Measurements from ENCODE around the gene RALA. TPM values are rescaled to one million over a fixed set of nuclear protein-coding genes. Genes with fewer than 3 reads are reported as not detected.

The RALA gene
- total RNA-seq, 4 donors from 2014 or later = 20.5 to 31.0 (median 26.3) TPM

- TF ChIP-seq POLR2A (IDR thresholded peaks at IDR 0.05) (no peak), CTCF (IDR thresholded peaks at IDR 0.05) (no peak)
- H3K27ac ChIP-seq = no peak overlapping the region
- no peaks in the 10 kb centered on the region for H3K9me3 ChIP-seq
- H3K36me3 ChIP-seq = no peaks in the 10 kb centered on the region
- H3K4me1 ChIP-seq = no peaks in the 10 kb centered on the region
- DNase-seq = no peak
- H3K27me3 ChIP-seq = no peaks in the 10 kb centered on the region
- no peak overlapping the region for H3K4me3 ChIP-seq
These were observed 121.2 kb downstream of the RALA start for GRCh38 chr7:39744620-39745019.

GRCh38 chr7:39745320-39745719 is 121.9 kb downstream of the RALA start:
- TF ChIP-seq CTCF (IDR thresholded peaks at IDR 0.05) (no peak), POLR2A (IDR thresholded peaks at IDR 0.05) (no peak)
- Histone ChIP-seq H3K36me3 (no peaks in the 10 kb centered on the region), H3K9me3 (no peaks in the 10 kb centered on the region), H3K27ac (no peak overlapping the region), H3K4me1 (no peaks in the 10 kb centered on the region), H3K27me3 (no peaks in the 10 kb centered on the region), H3K4me3 (no peak overlapping the region)
- no peak for DNase-seq

GRCh38 chr7:39746103-39746819 is 122.9 kb downstream of the RALA start:
- TF ChIP-seq POLR2A (IDR thresholded peaks at IDR 0.05) = no peak
- peak in 5 of 6 experiments; percentile 26 to 89 (median 84) for TF ChIP-seq CTCF (IDR thresholded peaks at IDR 0.05)
- no peaks in the 10 kb centered on the region for H3K27me3 ChIP-seq
- no peaks in the 10 kb centered on the region for H3K4me1 ChIP-seq
- no peaks in the 10 kb centered on the region for H3K36me3 ChIP-seq
- no peak overlapping the region for H3K27ac ChIP-seq
- H3K4me3 ChIP-seq = no peak overlapping the region
- no peaks in the 10 kb centered on the region for H3K9me3 ChIP-seq
- peak; percentile 57 to 88 (median 69) for DNase-seq

- Histone ChIP-seq H3K4me3 (no peak overlapping the region), H3K4me1 (no peaks in the 10 kb centered on the region), H3K36me3 (no peaks in the 10 kb centered on the region), H3K9me3 (no peaks in the 10 kb centered on the region), H3K27ac (no peak overlapping the region), H3K27me3 (no peaks in the 10 kb centered on the region)
- TF ChIP-seq POLR2A (IDR thresholded peaks at IDR 0.05) (no peak), CTCF (IDR thresholded peaks at IDR 0.05) (no peak)
- DNase-seq = no peak
These were observed 125.8 kb downstream of the RALA start for GRCh38 chr7:39749177-39749576.

GRCh38 chr7:39749717-39750116 is 126.3 kb downstream of the RALA start:
- DNase-seq = no peak
- H3K36me3 ChIP-seq = no peaks in the 10 kb centered on the region
- no peak overlapping the region for H3K27ac ChIP-seq
- no peaks in the 10 kb centered on the region for H3K4me1 ChIP-seq
- no peak for TF ChIP-seq POLR2A (IDR thresholded peaks at IDR 0.05)
- TF ChIP-seq CTCF (IDR thresholded peaks at IDR 0.05) = no peak
- no peaks in the 10 kb centered on the region for H3K9me3 ChIP-seq
- H3K27me3 ChIP-seq = no peaks in the 10 kb centered on the region
- no peak overlapping the region for H3K4me3 ChIP-seq

All from Peyer's patch (tissue), 4 donors.